Measurements from ENCODE around the gene EPHA8. TPM values are rescaled to one million over a fixed set of nuclear protein-coding genes. Genes with fewer than 3 reads are reported as not detected.

The EPHA8 gene
- total and polyA plus RNA-seq, 2 of the 4 experiments (the other 2 are of a cell fraction): not detected

- in situ Hi-C loops (cut with MboI; ENCODE audit: low sequenced_read_pairs) (no loop called here), intact Hi-C loops (cut with micrococcal nuclease) (no loop called here), dilution Hi-C loops (cut with HindIII; ENCODE audit: low sequenced_read_pairs, unreplicated experiment) (no loop called here)
- Histone ChIP-seq H4K8ac (ENCODE audit: low read depth in 2 of 2, low read length in 2 of 2) (no peak overlapping the region), H2AK9ac (replicated peaks; ENCODE audit: low read depth, low read length, poor library complexity) (no peak overlapping the region), H3K4me2 (ENCODE audit: low read depth, low read length) (no peak overlapping the region), H3K4me1 (ENCODE audit: control insufficient read depth, insufficient read depth, low read length) (no peaks in the 10 kb centered on the region; the same call in 1 of the 2 replicates), H2BK120ac (ENCODE audit: low read depth, low read length) (no peak overlapping the region), H2BK5ac (ENCODE audit: low read depth, low read length, poor library complexity, severe bottlenecking) (no peak overlapping the region), H3K23ac (ENCODE audit: low read depth, low read length) (no peak overlapping the region), H3K36me3 (ENCODE audit: control insufficient read depth, insufficient read depth, low read length) (no peaks in the 10 kb centered on the region), H3K9ac (ENCODE audit: low read depth, low read length) (no peak overlapping the region), H4K91ac (ENCODE audit: insufficient read depth, low read depth, low read length) (no peak overlapping the region), H3K9me3 (ENCODE audit: control insufficient read depth, insufficient read depth, low read length) (peaks cover 3% of the 10 kb centered on the region; the same call in 1 of the 2 replicates), H2AK5ac (ENCODE audit: low read depth, low read length) (no peak overlapping the region), H4K20me1 (ENCODE audit: insufficient read depth, low read length) (0 out of 2 replicates have a peak, but pooled peaks cover under 1% of the 10 kb centered on the region), H3K79me1 (ENCODE audit: low read depth in 1 of 2, low read length in 2 of 2) (no peaks in the 10 kb centered on the region), H3K27me3 (ENCODE audit: control insufficient read depth, insufficient read depth, low read length) (peaks cover 46% of the 10 kb centered on the region), H3K4me3 (ENCODE audit: insufficient read depth, low read depth, low read length) (no peak overlapping the region), H3K14ac (replicated peaks; ENCODE audit: low read depth, low read length) (no peak overlapping the region), H3K27ac (ENCODE audit: insufficient read depth, low read length) (no peak overlapping the region), H2BK15ac (ENCODE audit: low read depth, low read length) (no peak overlapping the region), H2AFZ (replicated peaks; ENCODE audit: low read length, poor library complexity) (no peak overlapping the region), H3K9me1 (ENCODE audit: insufficient read depth, low read length) (no peaks in the 10 kb centered on the region), H4K5ac (ENCODE audit: low read depth, low read length) (no peak overlapping the region), H3K56ac (ENCODE audit: extremely low read depth, insufficient read depth, low read length) (no peak overlapping the region), H3K4ac (ENCODE audit: low read depth, low read length) (no peak overlapping the region), H3K18ac (ENCODE audit: low read depth, low read length) (no peak overlapping the region), H2BK20ac (ENCODE audit: low read depth, low read length) (no peak overlapping the region)
- no peak for TF ChIP-seq NFE2L2 (IDR thresholded peaks at IDR 0.05; ENCODE audit: low read depth, low read length)
- TF ChIP-seq MAZ (IDR thresholded peaks at IDR 0.05; ENCODE audit: borderline replicate concordance, low read depth, low read length): no peak
- no peak for TF ChIP-seq MAFK (IDR thresholded peaks at IDR 0.05; ENCODE audit: low read depth, low read length)
- TF ChIP-seq FOS (IDR thresholded peaks at IDR 0.05; ENCODE audit: low read depth, low read length): no peak
- TF ChIP-seq RCOR1 (IDR thresholded peaks at IDR 0.05; ENCODE audit: insufficient replicate concordance, low read length): no peak
- CTCF ChIA-PET: no interaction called here
- WGBS, 2 experiments (ENCODE audit: extremely low coverage in 2 of 2, insufficient read length in 1 of 2): 64% methylated on average over 4 of the region's 6 CpGs; no CpG with 5 or more reads in 1 of the 2 experiments
- ATAC-seq (ENCODE audit: low read depth): no peak
- BruUV-seq (replicated peaks): no TSS peak
- DNase-seq: no peak
- POLR2A ChIA-PET (ENCODE audit: unreplicated experiment): no interaction called here
Measured at GRCh38 chr1:22636927-22637326, 73.6 kb downstream of the EPHA8 start.
